OCI-LY1 (cell line): ENCODE measurements around the gene SERGEF.

ENCODE experiments used
- H2AFZ ChIP-seq: fragments of 200-600 bp; sonication (generic), shearing (Covaris generic); 2 replicates; pipeline ENCODE4 v1.6.0; 2014; ENCODE audit warnings: antibody characterized with exemption, mild to moderate bottlenecking, low read length
- H3F3A ChIP-seq: fragments of 200-600 bp; sonication (generic), shearing (Covaris generic); 2 replicates; pipeline ENCODE4 v1.6.0; 2014; ENCODE audit warnings: mild to moderate bottlenecking, antibody characterized with exemption, low read length, moderate library complexity; ENCODE audit not compliant: insufficient read depth
- H3K27ac ChIP-seq: fragments of 200-600 bp; sonication (generic); 2 replicates; pipeline ENCODE4 v1.5.1; 2014; ENCODE audit warnings: low read length, mixed run types, mild to moderate bottlenecking, low read depth; ENCODE audit not compliant: poor library complexity, severe bottlenecking
- H3K27me3 ChIP-seq: fragments of 200-600 bp; sonication (generic); 2 replicates; pipeline ENCODE4 v1.6.0; 2014; ENCODE audit warnings: antibody characterized with exemption, mild to moderate bottlenecking, low read length, moderate library complexity; ENCODE audit not compliant: insufficient read depth
- H3K36me3 ChIP-seq: fragments of 200-600 bp; sonication (generic); 2 replicates; pipeline ENCODE4 v1.6.1; 2014; ENCODE audit warnings: mild to moderate bottlenecking, antibody characterized with exemption, low read length, moderate library complexity, mixed read lengths; ENCODE audit not compliant: insufficient read depth
- H3K4me1 ChIP-seq: fragments of 200-600 bp; sonication (generic); 2 replicates; pipeline ENCODE4 v1.5.1; 2014; ENCODE audit warnings: mild to moderate bottlenecking, low read length, moderate library complexity; ENCODE audit not compliant: insufficient read depth, severe bottlenecking
- H3K4me2 ChIP-seq: fragments of 200-600 bp; sonication (generic), shearing (Covaris generic); 2 replicates; pipeline ENCODE4 v1.6.1; 2014; ENCODE audit warnings: low read length
- H3K4me3 ChIP-seq: fragments of 200-600 bp; sonication (generic); 2 replicates; pipeline ENCODE4 v1.5.1; 2014; ENCODE audit warnings: low read length, low read depth, mild to moderate bottlenecking, mixed read lengths; ENCODE audit not compliant: poor library complexity, severe bottlenecking
- H3K79me2 ChIP-seq: fragments of 200-600 bp; shearing (Covaris generic); 2 replicates; pipeline ENCODE4 v1.6.1; 2016; ENCODE audit warnings: mixed run types, low read length, mixed read lengths; ENCODE audit not compliant: insufficient read depth
- H3K9ac ChIP-seq: fragments of 200-600 bp; sonication (generic), shearing (Covaris generic); 2 replicates; pipeline ENCODE4 v1.6.1; 2014; ENCODE audit warnings: mild to moderate bottlenecking, low read length, mixed read lengths
- H3K9me2 ChIP-seq: fragments of 200-600 bp; sonication (generic), shearing (Covaris generic); 2 replicates; pipeline ENCODE4 v1.6.1; 2014; ENCODE audit warnings: low read depth, mild to moderate bottlenecking, low read length, mixed read lengths
- H3K9me3 ChIP-seq: fragments of 200-600 bp; shearing (Covaris generic); 2 replicates; pipeline ENCODE4 v1.6.1; 2014; ENCODE audit warnings: low read length, mixed read lengths
- H4K20me1 ChIP-seq: fragments of 200-600 bp; sonication (generic), shearing (Covaris generic); 2 replicates; pipeline ENCODE4 v1.6.0; 2016; ENCODE audit warnings: mild to moderate bottlenecking, low read length; ENCODE audit not compliant: insufficient read depth
- EZH2 ChIP-seq: fragments of 200-600 bp; sonication (generic), shearing (Covaris generic); IDR thresholded peaks from 2 replicates; pipeline ENCODE4 v1.8.0; 2017; ENCODE audit warnings: borderline replicate concordance, mixed run types, mild to moderate bottlenecking, antibody characterized with exemption, low read length, moderate library complexity, mixed read lengths
- TF ChIP-seq, protein P1 (sequence below): fragments of 200-600 bp; sonication (generic), shearing (Covaris generic); IDR thresholded peaks from 2 replicates; pipeline ENCODE4 v1.5.1; 2017; ENCODE audit warnings: mild to moderate bottlenecking, antibody characterized with exemption, low read length, moderate library complexity, mixed read lengths

SERGEF gene

DNA sequence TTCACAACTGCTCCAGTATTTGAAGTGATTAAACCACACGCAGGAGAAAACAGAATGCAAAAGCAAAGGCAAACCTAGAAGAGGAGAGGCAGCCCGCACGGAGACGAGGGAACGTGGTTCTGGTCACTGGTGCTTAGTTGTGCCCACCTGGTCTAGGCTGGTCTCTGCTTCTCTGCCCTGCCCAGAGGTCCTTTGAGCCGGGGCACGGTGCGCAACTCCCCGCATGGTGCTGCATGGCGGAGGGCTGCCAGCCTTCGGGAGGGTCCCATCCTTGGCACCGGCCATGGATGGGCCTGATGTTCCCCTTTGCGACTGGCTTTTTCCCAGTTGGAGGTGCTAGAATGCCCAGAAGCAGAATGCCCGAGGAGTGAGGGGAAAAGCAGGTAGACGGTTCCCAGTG, 232.2 kb downstream of the SERGEF start:
- no peak overlapping the region for H3K27ac ChIP-seq
- H3K9me3 ChIP-seq = no peaks in the 10 kb centered on the region
- H3K4me2 ChIP-seq = no peak overlapping the region
- no peaks in the 10 kb centered on the region for H3K79me2 ChIP-seq
- H4K20me1 ChIP-seq = no peaks in the 10 kb centered on the region
- no peak overlapping the region for H3K9ac ChIP-seq
- H3K36me3 ChIP-seq = no peaks in the 10 kb centered on the region
- no peak overlapping the region for H3K4me3 ChIP-seq
- no peak for TF ChIP-seq EZH2
- TF ChIP-seq, protein P1, sequence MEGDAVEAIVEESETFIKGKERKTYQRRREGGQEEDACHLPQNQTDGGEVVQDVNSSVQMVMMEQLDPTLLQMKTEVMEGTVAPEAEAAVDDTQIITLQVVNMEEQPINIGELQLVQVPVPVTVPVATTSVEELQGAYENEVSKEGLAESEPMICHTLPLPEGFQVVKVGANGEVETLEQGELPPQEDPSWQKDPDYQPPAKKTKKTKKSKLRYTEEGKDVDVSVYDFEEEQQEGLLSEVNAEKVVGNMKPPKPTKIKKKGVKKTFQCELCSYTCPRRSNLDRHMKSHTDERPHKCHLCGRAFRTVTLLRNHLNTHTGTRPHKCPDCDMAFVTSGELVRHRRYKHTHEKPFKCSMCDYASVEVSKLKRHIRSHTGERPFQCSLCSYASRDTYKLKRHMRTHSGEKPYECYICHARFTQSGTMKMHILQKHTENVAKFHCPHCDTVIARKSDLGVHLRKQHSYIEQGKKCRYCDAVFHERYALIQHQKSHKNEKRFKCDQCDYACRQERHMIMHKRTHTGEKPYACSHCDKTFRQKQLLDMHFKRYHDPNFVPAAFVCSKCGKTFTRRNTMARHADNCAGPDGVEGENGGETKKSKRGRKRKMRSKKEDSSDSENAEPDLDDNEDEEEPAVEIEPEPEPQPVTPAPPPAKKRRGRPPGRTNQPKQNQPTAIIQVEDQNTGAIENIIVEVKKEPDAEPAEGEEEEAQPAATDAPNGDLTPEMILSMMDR = no peak
- H3K27me3 ChIP-seq = no peaks in the 10 kb centered on the region
- no peaks in the 10 kb centered on the region for H3F3A ChIP-seq
- H2AFZ ChIP-seq = no peak overlapping the region
- no peaks in the 10 kb centered on the region for H3K4me1 ChIP-seq
- H3K9me2 ChIP-seq = no peaks in the 10 kb centered on the region

DNA sequence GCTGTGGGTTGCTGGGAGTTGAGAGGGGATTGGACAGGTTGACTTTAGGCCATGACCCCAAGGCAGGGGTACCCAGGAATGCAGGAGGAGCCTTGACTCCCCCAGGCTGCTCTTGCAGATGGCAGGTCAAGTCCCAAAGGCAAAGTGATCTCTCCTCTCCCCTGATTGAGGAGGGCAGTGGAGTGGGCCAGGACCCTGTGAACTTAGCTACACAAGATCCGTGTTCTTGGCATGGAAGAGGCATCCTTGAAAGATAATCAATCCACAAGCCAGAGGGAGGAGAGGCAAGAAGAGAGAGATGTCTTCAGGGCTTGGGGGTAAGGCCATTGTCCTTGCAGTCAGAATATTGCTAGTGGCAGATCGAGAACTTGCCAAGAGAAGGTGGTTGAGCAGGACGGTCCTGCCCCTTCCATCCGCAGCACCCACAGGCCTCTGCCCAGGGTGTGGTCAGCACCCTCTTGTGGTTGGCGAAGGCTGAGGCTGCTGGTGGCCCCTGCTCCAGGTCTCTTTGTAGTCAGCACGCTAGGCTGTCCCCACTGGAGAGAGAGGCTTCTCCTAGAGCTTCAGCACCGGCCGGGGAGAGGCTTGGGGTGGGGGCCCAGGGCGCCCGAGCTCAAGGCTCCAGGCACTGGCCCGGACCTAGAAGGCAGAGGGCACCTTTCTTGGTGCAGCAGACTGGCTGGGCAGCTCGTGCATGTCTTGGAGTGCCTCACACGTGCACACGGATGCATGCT, 232.8 kb downstream of the SERGEF start:
- Histone ChIP-seq H3K9ac (no peak overlapping the region), H3K27ac (no peak overlapping the region), H3F3A (no peaks in the 10 kb centered on the region), H3K9me3 (no peaks in the 10 kb centered on the region), H3K4me2 (no peak overlapping the region), H3K4me1 (no peaks in the 10 kb centered on the region), H3K27me3 (no peaks in the 10 kb centered on the region), H4K20me1 (no peaks in the 10 kb centered on the region), H3K9me2 (no peaks in the 10 kb centered on the region), H3K4me3 (no peak overlapping the region), H2AFZ (no peak overlapping the region), H3K36me3 (no peaks in the 10 kb centered on the region), H3K79me2 (no peaks in the 10 kb centered on the region)
- TF ChIP-seq, protein P1 = no peak
- no peak for TF ChIP-seq EZH2

DNA sequence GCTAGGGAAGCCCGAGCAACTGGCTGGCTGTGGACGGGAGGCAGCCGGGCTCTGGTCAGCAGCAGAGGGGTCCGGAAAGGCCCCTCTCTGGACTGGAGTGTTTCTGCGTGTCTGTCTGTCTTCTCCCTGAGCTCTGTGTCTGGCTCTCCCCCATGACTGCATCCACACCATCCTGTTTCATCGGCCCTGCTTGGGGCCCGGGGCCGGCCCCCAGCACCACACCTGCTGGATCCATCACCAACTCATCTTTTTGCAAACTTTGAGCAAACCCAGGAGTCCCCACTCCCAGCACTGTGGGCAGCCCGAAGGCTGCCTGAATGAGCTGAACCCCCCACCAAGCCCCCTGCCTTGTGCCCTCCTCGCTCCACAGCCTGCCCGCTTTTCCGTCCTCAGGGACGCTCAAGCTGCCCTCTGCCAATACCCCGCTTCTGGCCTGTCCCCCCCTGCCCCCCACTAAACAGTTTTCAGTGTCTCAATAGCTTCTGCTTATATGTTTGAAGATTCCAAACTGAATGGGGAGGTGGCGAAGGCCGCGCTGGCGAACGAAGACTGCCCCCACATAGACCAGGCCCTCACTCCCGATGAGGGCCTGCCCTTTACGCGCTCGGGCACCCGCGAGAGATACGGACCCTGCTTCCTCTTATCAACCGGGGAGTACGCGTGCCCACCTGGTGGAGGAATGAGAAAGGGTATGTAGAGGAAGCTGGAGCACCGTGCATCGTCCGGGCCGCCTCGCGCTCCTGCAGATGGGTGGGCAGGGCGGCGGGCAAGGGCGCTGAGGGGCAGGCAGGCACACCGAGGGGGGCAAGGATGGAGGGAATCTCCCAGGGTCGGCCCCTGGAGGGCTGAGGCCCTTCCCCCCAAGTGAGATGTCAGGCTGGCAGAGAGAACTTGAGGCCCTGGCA, 233.6 kb downstream of the SERGEF start:
- Histone ChIP-seq H2AFZ (no peak overlapping the region), H3K9me2 (no peaks in the 10 kb centered on the region), H3K4me2 (no peak overlapping the region), H3K79me2 (no peaks in the 10 kb centered on the region), H3K27ac (no peak overlapping the region), H3K27me3 (no peaks in the 10 kb centered on the region), H3K4me1 (no peaks in the 10 kb centered on the region), H4K20me1 (no peaks in the 10 kb centered on the region), H3K4me3 (no peak overlapping the region), H3F3A (no peaks in the 10 kb centered on the region), H3K9me3 (no peaks in the 10 kb centered on the region), H3K9ac (no peak overlapping the region), H3K36me3 (no peaks in the 10 kb centered on the region)
- TF ChIP-seq EZH2 = no peak
- TF ChIP-seq, protein P1 = no peak
